GM19099 (cell line): ENCODE data around the gene CLEC2D.

Source experiments
- POLR2A ChIP-seq: IDR thresholded peaks from 3 replicates; pipeline ENCODE4 v1.6.1; 2011; ENCODE audit warnings: low read depth; ENCODE audit not compliant: insufficient read length; ENCODE audit errors: extremely low read depth

Gene CLEC2D

GRCh38 chr12:9669534-9669933 lies at the start of gene CLEC2D:
Gene CLEC2D (plus strand): TSS chr12:9669713. CDS start chr12:9669735, 22 bp downstream.
- TF ChIP-seq POLR2A: peak; percentile 88

GRCh38 chr12:9625019-9625418 lies 44.5 kb upstream of the CLEC2D start:
- TF ChIP-seq POLR2A: no peak

- TF ChIP-seq POLR2A: no peak
These were observed 43.2 kb upstream of the CLEC2D start for GRCh38 chr12:9626291-9626690.

- no peak for TF ChIP-seq POLR2A
These were observed 42.7 kb upstream of the CLEC2D start for GRCh38 chr12:9626821-9627220.

- no peak for TF ChIP-seq POLR2A
These were observed 36.7 kb upstream of the CLEC2D start for GRCh38 chr12:9632766-9633165.

- no peak for TF ChIP-seq POLR2A
These were observed 35.2 kb upstream of the CLEC2D start for GRCh38 chr12:9634177-9634803.

GRCh38 chr12:9634969-9635754 lies 34.4 kb upstream of the CLEC2D start:
- TF ChIP-seq POLR2A: no peak

GRCh38 chr12:9636150-9636850 lies 33.2 kb upstream of the CLEC2D start:
- TF ChIP-seq POLR2A: no peak

GRCh38 chr12:9636851-9637206 lies 32.7 kb upstream of the CLEC2D start:
- TF ChIP-seq POLR2A: no peak

GRCh38 chr12:9640024-9640423 lies 29.5 kb upstream of the CLEC2D start:
- TF ChIP-seq POLR2A: no peak

- no peak for TF ChIP-seq POLR2A
These were observed 26.8 kb upstream of the CLEC2D start for GRCh38 chr12:9642606-9643265.

- TF ChIP-seq POLR2A: no peak
These were observed 26.2 kb upstream of the CLEC2D start for GRCh38 chr12:9643266-9643660.

- TF ChIP-seq POLR2A: no peak
These were observed 22.4 kb upstream of the CLEC2D start for GRCh38 chr12:9646794-9647781.
